Dermis blood vessel endothelial cell (primary cell): ENCODE measurements around the gene TMEM239. TPM values are rescaled to one million over a fixed set of nuclear protein-coding genes. Genes with fewer than 3 reads are reported as not detected.
"Not testable (repeated sequence)": the region's sequence is repeated elsewhere in the genome, so short reads cannot be mapped to it uniquely, and the experiment has no call there.

Source experiments
- DNase-seq: peaks from one replicate; pipeline ENCODE4 v3.0.0; 2010
- total RNA-seq: library from RNA; depleted of rRNA; stranded (reverse); fragments of >200 nt; gene quantifications from 2 replicates; pipeline ENCODE4 v1.2.3, GENCODE V29; 2014

Gene TMEM239
- total RNA-seq, 1 donor from 2014 or later, result not detected

- DNase-seq, result no peak
Measured at GRCh38 chr20:2799688-2800520, 16.3 kb upstream of the TMEM239 start.

GRCh38 chr20:2800521-2801285 is 15.5 kb upstream of the TMEM239 start, which contains the start of gene CPXM1:
Gene CPXM1 (minus strand): TSS chr20:2800627. CDS start chr20:2800572, 55 bp downstream.
- peak; percentile 46 for DNase-seq

GRCh38 chr20:2801286-2801728 is 14.9 kb upstream of the TMEM239 start:
- DNase-seq, result no peak

GRCh38 chr20:2804041-2804828 is 11.9 kb upstream of the TMEM239 start:
- no peak for DNase-seq

- no peak for DNase-seq
Measured at GRCh38 chr20:2804852-2805688, 11.1 kb upstream of the TMEM239 start.

- DNase-seq, result no peak
Measured at GRCh38 chr20:2805689-2806350, 10.3 kb upstream of the TMEM239 start.

- no peak for DNase-seq
Measured at GRCh38 chr20:2806351-2806701, 9.8 kb upstream of the TMEM239 start.

GRCh38 chr20:2807019-2807418 is 9.1 kb upstream of the TMEM239 start:
- DNase-seq, result no peak

- not testable (repeated sequence) for DNase-seq
Measured at GRCh38 chr20:2807929-2808328, 8.2 kb upstream of the TMEM239 start.

GRCh38 chr20:2809690-2810089 is 6.5 kb upstream of the TMEM239 start:
- DNase-seq, result no peak

GRCh38 chr20:2812189-2812588 is 4.0 kb upstream of the TMEM239 start:
- no peak for DNase-seq

- no peak for DNase-seq
Measured at GRCh38 chr20:2814076-2814475, 2.1 kb upstream of the TMEM239 start.

- DNase-seq, result peak; percentile 79
Measured at GRCh38 chr20:2814587-2815051, 1.5 kb upstream of the TMEM239 start, which contains the start of gene C20orf141. Gene C20orf141 (plus strand): TSS chr20:2814987. CDS start chr20:2815185, 198 bp downstream.

GRCh38 chr20:2815242-2815900 is 793 bp upstream of the TMEM239 start:
- DNase-seq, result no peak

- no peak for DNase-seq
Measured at GRCh38 chr20:2816583-2817340, 598 bp downstream of the TMEM239 start.

GRCh38 chr20:2817341-2817726 is 1.2 kb downstream of the TMEM239 start:
- no peak for DNase-seq

- DNase-seq, result no peak
Measured at GRCh38 chr20:2817891-2818595, 1.9 kb downstream of the TMEM239 start.

- no peak for DNase-seq
Measured at GRCh38 chr20:2820084-2820895, 4.1 kb downstream of the TMEM239 start.
